GM12878 (cell line): Measurements from ENCODE around the gene FAT1.

Source experiments
- CHD4 ChIP-seq: fragments of 200-600 bp; sonication (generic); IDR thresholded peaks from 2 replicates; pipeline ENCODE4 v1.6.1; 2016; ENCODE audit warnings: mild to moderate bottlenecking
- EZH2 ChIP-seq: IDR thresholded peaks from 2 replicates; pipeline ENCODE4 v1.6.1; 2012; ENCODE audit warnings: low read depth, mild to moderate bottlenecking, control low read depth, inconsistent platforms, low read length, borderline replicate concordance; ENCODE audit not compliant: control insufficient read depth
- GABPA ChIP-seq: IDR thresholded peaks from 2 replicates; pipeline ENCODE4 v1.6.1; 2014; ENCODE audit warnings: antibody characterized with exemption, low read depth, mild to moderate bottlenecking, inconsistent platforms
- HDGF ChIP-seq: fragments of 450-650 bp; IDR thresholded peaks from 2 replicates; pipeline ENCODE4 v1.6.1; 2016; ENCODE audit warnings: antibody characterized with exemption
- JUND ChIP-seq: IDR thresholded peaks from 2 replicates; pipeline ENCODE4 v1.6.1; 2012; ENCODE audit warnings: low read depth, mild to moderate bottlenecking, low read length, improper control_type of control experiment, moderate library complexity
- MXI1 ChIP-seq: fragments of 150-350 bp; IDR thresholded peaks from 2 replicates; pipeline ENCODE4 v1.6.1; 2011; ENCODE audit warnings: low read depth, mild to moderate bottlenecking, inconsistent platforms, low read length, improper control_type of control experiment
- SIX5 ChIP-seq: IDR thresholded peaks from 2 replicates; pipeline ENCODE4 v1.6.1; 2011; ENCODE audit warnings: mild to moderate bottlenecking, low read depth, low read length, moderate library complexity; ENCODE audit not compliant: severe bottlenecking
- ZNF274 ChIP-seq: IDR thresholded peaks from one replicate; pipeline ENCODE4 v1.8.0; 2011; ENCODE audit not compliant: insufficient read length, insufficient read depth
- ZSCAN29 ChIP-seq: fragments of 450-650 bp; IDR thresholded peaks from 2 replicates; pipeline ENCODE4 v1.6.1; 2017; ENCODE audit warnings: mild to moderate bottlenecking, moderate library complexity
- TF ChIP-seq, protein P1 (sequence below), 3 experiments: IDR thresholded peaks in 2 of 3; conservative IDR thresholded peaks in 1 of 3; 2 replicates each; pipeline ENCODE4 v1.5.1; 2011; ENCODE audit warnings: low read depth in 3 of 3, low read length in 3 of 3, mild to moderate bottlenecking in 3 of 3, control low read depth in 2 of 3, moderate library complexity in 2 of 3, inconsistent platforms in 1 of 3, mixed read lengths in 1 of 3; ENCODE audit not compliant: control insufficient read depth in 2 of 3, insufficient read depth in 1 of 3; ENCODE audit errors: extremely low read depth in 1 of 3
- TF ChIP-seq, protein P2 (sequence below): IDR thresholded peaks from 2 replicates; pipeline ENCODE4 v1.6.1; 2011; ENCODE audit warnings: low read depth, low read length, improper control_type of control experiment, borderline replicate concordance

DNA sequence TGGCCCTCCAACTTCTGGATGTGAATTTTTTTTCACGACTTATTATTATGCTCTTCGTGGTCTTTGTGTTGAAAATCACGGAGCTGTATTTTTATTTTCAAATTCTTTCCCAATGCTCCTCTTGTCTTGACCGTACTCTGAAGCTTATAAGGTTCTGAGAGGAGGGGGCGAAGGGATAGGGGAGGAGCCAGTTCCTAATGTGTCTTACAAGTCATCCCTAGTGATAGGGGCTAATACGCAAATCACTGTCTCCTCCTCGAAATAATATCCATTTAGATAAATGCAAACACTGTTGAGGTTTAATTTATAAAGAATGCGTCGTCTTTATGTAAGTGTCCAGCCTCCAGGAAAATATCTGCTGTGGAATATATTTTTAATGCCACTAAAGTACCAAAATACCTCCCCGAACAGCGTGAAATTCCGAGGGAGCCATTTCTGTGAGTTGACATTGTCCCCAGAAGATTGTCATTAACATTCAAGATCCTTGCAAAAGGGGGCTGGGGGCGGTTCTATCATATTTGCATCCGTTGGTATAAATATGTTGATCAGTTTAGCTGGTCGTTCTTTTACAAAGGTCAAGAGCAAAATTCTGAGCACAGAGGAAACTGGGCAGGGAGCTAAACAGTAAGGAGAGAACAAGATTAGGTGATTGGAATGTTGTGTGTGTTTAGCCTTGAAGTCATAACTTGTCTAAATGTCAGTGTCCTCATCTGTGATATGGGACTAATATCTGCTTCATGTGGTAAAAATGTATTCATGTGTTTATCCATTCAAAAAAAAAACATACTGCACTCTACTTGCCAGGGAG, 3.7 kb upstream of the FAT1 start:
- no peak for TF ChIP-seq ZNF274
- no peak for TF ChIP-seq EZH2
- no peak for TF ChIP-seq MXI1
- no peak for TF ChIP-seq ZSCAN29
- no peak for TF ChIP-seq SIX5
- TF ChIP-seq, protein P1, sequence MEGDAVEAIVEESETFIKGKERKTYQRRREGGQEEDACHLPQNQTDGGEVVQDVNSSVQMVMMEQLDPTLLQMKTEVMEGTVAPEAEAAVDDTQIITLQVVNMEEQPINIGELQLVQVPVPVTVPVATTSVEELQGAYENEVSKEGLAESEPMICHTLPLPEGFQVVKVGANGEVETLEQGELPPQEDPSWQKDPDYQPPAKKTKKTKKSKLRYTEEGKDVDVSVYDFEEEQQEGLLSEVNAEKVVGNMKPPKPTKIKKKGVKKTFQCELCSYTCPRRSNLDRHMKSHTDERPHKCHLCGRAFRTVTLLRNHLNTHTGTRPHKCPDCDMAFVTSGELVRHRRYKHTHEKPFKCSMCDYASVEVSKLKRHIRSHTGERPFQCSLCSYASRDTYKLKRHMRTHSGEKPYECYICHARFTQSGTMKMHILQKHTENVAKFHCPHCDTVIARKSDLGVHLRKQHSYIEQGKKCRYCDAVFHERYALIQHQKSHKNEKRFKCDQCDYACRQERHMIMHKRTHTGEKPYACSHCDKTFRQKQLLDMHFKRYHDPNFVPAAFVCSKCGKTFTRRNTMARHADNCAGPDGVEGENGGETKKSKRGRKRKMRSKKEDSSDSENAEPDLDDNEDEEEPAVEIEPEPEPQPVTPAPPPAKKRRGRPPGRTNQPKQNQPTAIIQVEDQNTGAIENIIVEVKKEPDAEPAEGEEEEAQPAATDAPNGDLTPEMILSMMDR (IDR thresholded peaks at IDR 0.05 in 2 of 3, conservative IDR thresholded peaks at IDR 0.05 in 1 of 3; ENCODE audit: control insufficient read depth in 2 of 3, extremely low read depth in 1 of 3, insufficient read depth in 1 of 3, low read depth in 3 of 3, low read length in 3 of 3) = no peak
- no peak for TF ChIP-seq CHD4
- TF ChIP-seq GABPA = no peak
- TF ChIP-seq, protein P2, sequence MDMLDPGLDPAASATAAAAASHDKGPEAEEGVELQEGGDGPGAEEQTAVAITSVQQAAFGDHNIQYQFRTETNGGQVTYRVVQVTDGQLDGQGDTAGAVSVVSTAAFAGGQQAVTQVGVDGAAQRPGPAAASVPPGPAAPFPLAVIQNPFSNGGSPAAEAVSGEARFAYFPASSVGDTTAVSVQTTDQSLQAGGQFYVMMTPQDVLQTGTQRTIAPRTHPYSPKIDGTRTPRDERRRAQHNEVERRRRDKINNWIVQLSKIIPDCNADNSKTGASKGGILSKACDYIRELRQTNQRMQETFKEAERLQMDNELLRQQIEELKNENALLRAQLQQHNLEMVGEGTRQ = no peak
- no peak for TF ChIP-seq HDGF
- TF ChIP-seq JUND = no peak
